Measurements from ENCODE around the gene PBRM1. TPM values are rescaled to one million over a fixed set of nuclear protein-coding genes. Genes with fewer than 3 reads are reported as not detected.

Gene PBRM1
- total RNA-seq, 1 experiment from 2014 or later = 42.8 TPM

GRCh38 chr3:52519445-52520140, 166.1 kb downstream of the PBRM1 start:
- POLR2A ChIA-PET (ENCODE audit: unreplicated experiment) = interaction anchor here (0.5 kb wide), 1 partner anchor 71 kb away, joined by 9 read pairs; no protein-coding TSS in a partner anchor
- no TSS peak for BruUV-seq (replicated peaks)

GRCh38 chr3:52518723-52519444, 166.8 kb downstream of the PBRM1 start:
- Histone ChIP-seq H3K4me1 (replicated peaks; ENCODE audit: insufficient read depth) (no peaks in the 10 kb centered on the region), H2AFZ (no peak overlapping the region), H3F3A (ENCODE audit: insufficient read depth, low read depth) (no peaks in the 10 kb centered on the region), H3K9me2 (ENCODE audit: insufficient read depth) (no peaks in the 10 kb centered on the region), H3K36me3 (ENCODE audit: low read depth) (no peaks in the 10 kb centered on the region), H4K20me1 (ENCODE audit: insufficient read depth) (no peaks in the 10 kb centered on the region), H3K9me3 (ENCODE audit: insufficient read depth, low read depth) (no peaks in the 10 kb centered on the region), H3K4me2 (no peak overlapping the region), H3K79me2 (ENCODE audit: low read depth) (no peaks in the 10 kb centered on the region), H3K27me3 (ENCODE audit: insufficient read depth, low read depth) (no peaks in the 10 kb centered on the region), H3K27ac (no peak overlapping the region), H3K4me3 (no peak overlapping the region)
- DNase-seq = no peak
- no peak for TF ChIP-seq EZH2 (IDR thresholded peaks at IDR 0.05; ENCODE audit: low read depth)
- TF ChIP-seq CTCF (conservative IDR thresholded peaks at IDR 0.05) = no peak
- no TSS peak for BruUV-seq (replicated peaks)
- intact Hi-C loops (cut with micrococcal nuclease; ENCODE audit: unreplicated experiment) = no loop called here
- CTCF ChIA-PET = interaction anchor here (0.6 kb wide), 1 partner anchor 1193 kb away, joined by 4 read pairs; no protein-coding TSS in a partner anchor
- POLR2A ChIA-PET (ENCODE audit: unreplicated experiment) = no interaction called here

More at GRCh38 chr3:52519445-52520140, 166.1 kb downstream of the PBRM1 start:
- DNase-seq = no peak
- no peaks in the 10 kb centered on the region for H3K9me2 ChIP-seq (ENCODE audit: insufficient read depth)
- H3K27ac ChIP-seq = no peak overlapping the region
- H3K27me3 ChIP-seq (ENCODE audit: insufficient read depth, low read depth) = no peaks in the 10 kb centered on the region
- no peaks in the 10 kb centered on the region for H3K36me3 ChIP-seq (ENCODE audit: low read depth)
- no peak overlapping the region for H3K4me3 ChIP-seq
- intact Hi-C loops (cut with micrococcal nuclease; ENCODE audit: unreplicated experiment) = no loop called here
- no peaks in the 10 kb centered on the region for H3K79me2 ChIP-seq (ENCODE audit: low read depth)
- CTCF ChIA-PET = no interaction called here
- H3F3A ChIP-seq (ENCODE audit: insufficient read depth, low read depth) = no peaks in the 10 kb centered on the region
- H2AFZ ChIP-seq = no peak overlapping the region
- no peaks in the 10 kb centered on the region for H3K9me3 ChIP-seq (ENCODE audit: insufficient read depth, low read depth)
- no peak overlapping the region for H3K4me2 ChIP-seq
- TF ChIP-seq CTCF (conservative IDR thresholded peaks at IDR 0.05) (no peak), EZH2 (IDR thresholded peaks at IDR 0.05; ENCODE audit: low read depth) (no peak)
- H4K20me1 ChIP-seq (ENCODE audit: insufficient read depth) = no peaks in the 10 kb centered on the region
- H3K4me1 ChIP-seq (replicated peaks; ENCODE audit: insufficient read depth) = no peaks in the 10 kb centered on the region

GRCh38 chr3:52517796-52518722, 167.7 kb downstream of the PBRM1 start:
- no peak overlapping the region for H3K4me3 ChIP-seq
- H3K4me2 ChIP-seq = no peak overlapping the region
- TF ChIP-seq CTCF (conservative IDR thresholded peaks at IDR 0.05) (no peak), EZH2 (IDR thresholded peaks at IDR 0.05; ENCODE audit: low read depth) (no peak)
- H3K9me2 ChIP-seq (ENCODE audit: insufficient read depth) = no peaks in the 10 kb centered on the region
- no peaks in the 10 kb centered on the region for H4K20me1 ChIP-seq (ENCODE audit: insufficient read depth)
- no peak overlapping the region for H2AFZ ChIP-seq
- no peaks in the 10 kb centered on the region for H3F3A ChIP-seq (ENCODE audit: insufficient read depth, low read depth)
- no peaks in the 10 kb centered on the region for H3K27me3 ChIP-seq (ENCODE audit: insufficient read depth, low read depth)
- ChIA-PET CTCF (interaction anchor here (0.6 kb wide), 1 partner anchor 1192 kb away, joined by 4 read pairs; no protein-coding TSS in a partner anchor), POLR2A (ENCODE audit: unreplicated experiment) (interaction anchor here (0.5 to 0.7 kb wide), 2 partner anchors 278 to 702 kb away, joined by 3 to 5 read pairs; no protein-coding TSS in a partner anchor)
- H3K9me3 ChIP-seq (ENCODE audit: insufficient read depth, low read depth) = no peaks in the 10 kb centered on the region
- no peaks in the 10 kb centered on the region for H3K36me3 ChIP-seq (ENCODE audit: low read depth)
- H3K4me1 ChIP-seq (replicated peaks; ENCODE audit: insufficient read depth) = no peaks in the 10 kb centered on the region
- no peak overlapping the region for H3K27ac ChIP-seq
- DNase-seq = no peak
- intact Hi-C loops (cut with micrococcal nuclease; ENCODE audit: unreplicated experiment) = no loop called here
- no peaks in the 10 kb centered on the region for H3K79me2 ChIP-seq (ENCODE audit: low read depth)
- BruUV-seq (replicated peaks) = no TSS peak
